BJ (cell line): ENCODE measurements around the gene POU5F1. TPM values are rescaled to one million over a fixed set of nuclear protein-coding genes. Genes with fewer than 3 reads are reported as not detected.

ENCODE experiments used
- CTCF ChIA-PET: fragments of 350-600 bp; formaldehyde crosslinking; extraction: SDS; loops from one replicate; lab custom pipeline; 2021; ENCODE audit warnings: antibody characterized with exemption, inconsistent platforms; lab: Yijun Ruan, JAX
- POLR2A ChIA-PET: fragments of 300-600 bp; sonication (Branson Sonifier 250); formaldehyde crosslinking; extraction: SDS; loops from one replicate; lab custom pipeline; 2021; ENCODE audit warnings: antibody characterized with exemption; lab: Charles Lee
- DNase-seq: peaks from one replicate; pipeline ENCODE4 v3.0.0-alpha.2; 2011; ENCODE audit warnings: low read depth
- H3K27me3 ChIP-seq: 2 replicates; pipeline ENCODE4 v1.6.0; 2011; ENCODE audit warnings: low read length; ENCODE audit not compliant: control insufficient read depth, insufficient read depth
- H3K36me3 ChIP-seq: 2 replicates; pipeline ENCODE4 v1.5.1; 2011; ENCODE audit warnings: low read length; ENCODE audit not compliant: control insufficient read depth, insufficient read depth
- H3K4me3 ChIP-seq: 2 replicates; pipeline ENCODE4 v1.5.1; 2011; ENCODE audit warnings: low read depth, mild to moderate bottlenecking, control low read depth, low read length
- CTCF ChIP-seq: IDR thresholded peaks from 2 replicates; pipeline ENCODE4 v1.5.1; 2011; ENCODE audit warnings: low read depth, mild to moderate bottlenecking, control low read depth, inconsistent platforms, low read length, moderate library complexity; ENCODE audit not compliant: insufficient read depth
- polyA plus RNA-seq: library from polyadenylated mRNA; depleted of rRNA; stranded (reverse); fragments of >200 nt; gene quantifications from 2 replicates; pipeline ENCODE4 v1.2.3, GENCODE V29; 2011

Gene POU5F1
- polyA plus RNA-seq, 1 experiment, result 0.22 TPM

- TF ChIP-seq CTCF, result no peak
- DNase-seq, result no peak
- CTCF ChIA-PET, result interaction anchor here (1.2 to 8.2 kb wide), 3 partner anchors 60 to 234 kb away, joined by 7 to 66 read pairs (median 11); no protein-coding TSS in a partner anchor
- POLR2A ChIA-PET, result no interaction called here
- no peak overlapping the region for H3K4me3 ChIP-seq
- H3K36me3 ChIP-seq, result no peaks in the 10 kb centered on the region
- H3K27me3 ChIP-seq, result no peaks in the 10 kb centered on the region; the same call in 1 of the 2 replicates
Measured at GRCh38 chr6:31132806-31133205, 37.7 kb downstream of the POU5F1 start.

- Histone ChIP-seq H3K36me3 (no peaks in the 10 kb centered on the region), H3K27me3 (no peaks in the 10 kb centered on the region; the same call in 1 of the 2 replicates), H3K4me3 (no peak overlapping the region)
- CTCF ChIA-PET, result interaction anchor here (1.1 to 8.2 kb wide), 5 partner anchors 40 to 235 kb away, joined by 3 to 66 read pairs (median 7); no protein-coding TSS in a partner anchor
- DNase-seq, result no peak
- POLR2A ChIA-PET, result no interaction called here
- no peak for TF ChIP-seq CTCF
Measured at GRCh38 chr6:31131595-31131994, 38.9 kb downstream of the POU5F1 start.

- CTCF ChIA-PET, result interaction anchor here (0.6 to 8.2 kb wide), 6 partner anchors 14 to 236 kb away, joined by 3 to 66 read pairs (median 6); no protein-coding TSS in a partner anchor
Measured at GRCh38 chr6:31130751-31131150, 39.7 kb downstream of the POU5F1 start.

GRCh38 chr6:31129130-31129529 is 41.4 kb downstream of the POU5F1 start:
- POLR2A ChIA-PET, result no interaction called here
- H3K27me3 ChIP-seq, result no peaks in the 10 kb centered on the region; the same call in 1 of the 2 replicates
- H3K4me3 ChIP-seq, result no peak overlapping the region
- CTCF ChIA-PET, result interaction anchor here (0.6 to 8.2 kb wide), 12 partner anchors 9 to 238 kb away, joined by 3 to 66 read pairs (median 3); partner anchors contain the start of genes PSORS1C1, PSORS1C2 and VARS2
- H3K36me3 ChIP-seq, result no peaks in the 10 kb centered on the region
- no peak for DNase-seq
- TF ChIP-seq CTCF, result no peak

More at GRCh38 chr6:31130751-31131150, 39.7 kb downstream of the POU5F1 start:
- TF ChIP-seq CTCF, result no peak
- POLR2A ChIA-PET, result no interaction called here
- H3K27me3 ChIP-seq, result no peaks in the 10 kb centered on the region; the same call in 1 of the 2 replicates
- no peak for DNase-seq
- H3K4me3 ChIP-seq, result no peak overlapping the region
- no peaks in the 10 kb centered on the region for H3K36me3 ChIP-seq

GRCh38 chr6:31128093-31128676 is 42.3 kb downstream of the POU5F1 start:
- CTCF ChIA-PET, result interaction anchor here (0.6 to 8.2 kb wide), 20 partner anchors 7 to 239 kb away, joined by 3 to 66 read pairs (median 4); partner anchors contain the start of genes PSORS1C1, PSORS1C2 and TCF19
- Histone ChIP-seq H3K4me3 (no peak overlapping the region), H3K27me3 (no peaks in the 10 kb centered on the region; the same call in 1 of the 2 replicates), H3K36me3 (no peaks in the 10 kb centered on the region)
- peak; percentile 92 for TF ChIP-seq CTCF
- POLR2A ChIA-PET, result no interaction called here
- no peak for DNase-seq
